ENCODE measurements around the gene IMPACT.

The IMPACT gene

GRCh38 chr18:24421831-24422230 lies 4.6 kb upstream of the IMPACT start:
- ATAC-seq (no peak), DNase-seq (no peak)

- ATAC-seq (no peak), DNase-seq (no peak)
These were observed 435 bp upstream of the IMPACT start for GRCh38 chr18:24426073-24426397.

- no peak for ATAC-seq
- no peak for DNase-seq
These were observed 1.0 kb downstream of the IMPACT start for GRCh38 chr18:24427484-24427883.

- no peak for ATAC-seq
- no peak for DNase-seq
These were observed 2.2 kb downstream of the IMPACT start for GRCh38 chr18:24428709-24429108.

GRCh38 chr18:24429188-24429587 lies 2.7 kb downstream of the IMPACT start:
- ATAC-seq, result no peak
- no peak for DNase-seq

- ATAC-seq, result no peak
These were observed 6.1 kb downstream of the IMPACT start for GRCh38 chr18:24432618-24433017.

GRCh38 chr18:24436939-24437338 lies 10.5 kb downstream of the IMPACT start:
- DNase-seq (no peak), ATAC-seq (no peak)

More at GRCh38 chr18:24432618-24433017, 6.1 kb downstream of the IMPACT start:
- DNase-seq, result no peak

GRCh38 chr18:24443870-24444269 lies 17.4 kb downstream of the IMPACT start:
- ATAC-seq (no peak), DNase-seq (no peak)

GRCh38 chr18:24446453-24446852 lies 20.0 kb downstream of the IMPACT start:
- DNase-seq (no peak), ATAC-seq (no peak)

GRCh38 chr18:24446953-24447538 lies 20.6 kb downstream of the IMPACT start:
- ATAC-seq (no peak), DNase-seq (no peak)

- ATAC-seq (no peak), DNase-seq (no peak)
These were observed 21.5 kb downstream of the IMPACT start for GRCh38 chr18:24447961-24448360.

GRCh38 chr18:24456549-24456948 lies 30.1 kb downstream of the IMPACT start:
- ATAC-seq (no peak), DNase-seq (no peak)

- DNase-seq, result no peak
- ATAC-seq, result no peak
These were observed 33.3 kb downstream of the IMPACT start for GRCh38 chr18:24459772-24460171.

GRCh38 chr18:24460388-24460787 lies 33.9 kb downstream of the IMPACT start, which contains the start of gene HRH4:
Gene HRH4 (plus strand): TSS chr18:24460637. CDS start chr18:24460729, 92 bp downstream.
- DNase-seq, result no peak

GRCh38 chr18:24461996-24462395 lies 35.5 kb downstream of the IMPACT start:
- DNase-seq (no peak), ATAC-seq (no peak)

More at GRCh38 chr18:24460388-24460787, 33.9 kb downstream of the IMPACT start, which contains the start of gene HRH4:
- ATAC-seq, result no peak

GRCh38 chr18:24462838-24463775 lies 36.6 kb downstream of the IMPACT start:
- no peak for DNase-seq
- ATAC-seq, result no peak

- ATAC-seq (no peak), DNase-seq (no peak)
These were observed 39.0 kb downstream of the IMPACT start for GRCh38 chr18:24465486-24465885.

- ATAC-seq, result no peak
- no peak for DNase-seq
These were observed 40.3 kb downstream of the IMPACT start for GRCh38 chr18:24466771-24467170.

GRCh38 chr18:24470022-24470618 lies 43.6 kb downstream of the IMPACT start:
- no peak for DNase-seq
- no peak for ATAC-seq

GRCh38 chr18:24470805-24471204 lies 44.3 kb downstream of the IMPACT start:
- DNase-seq (no peak), ATAC-seq (no peak)

- DNase-seq, result no peak
- no peak for ATAC-seq
These were observed 46.1 kb downstream of the IMPACT start for GRCh38 chr18:24472591-24472990.

- ATAC-seq (no peak), DNase-seq (no peak)
These were observed 47.9 kb downstream of the IMPACT start for GRCh38 chr18:24474406-24474805.

GRCh38 chr18:24475926-24476589 lies 49.6 kb downstream of the IMPACT start:
- DNase-seq, result no peak
- ATAC-seq, result no peak
